Muscle layer of colon (tissue), 2 donors: ENCODE measurements around the gene HNRNPC.

Source experiments
- H3K27ac ChIP-seq: one replicate; pipeline ENCODE4 v1.7.0; 2013; ENCODE audit warnings: low read depth, mild to moderate bottlenecking, low read length, moderate library complexity
- H3K27me3 ChIP-seq, 2 donors: one replicate each; pipeline ENCODE4 v1.7.0; 2013; ENCODE audit warnings: low read length in 2 of 2, mild to moderate bottlenecking in 2 of 2; ENCODE audit not compliant: insufficient read depth in 2 of 2, control insufficient read depth in 1 of 2
- H3K36me3 ChIP-seq: one replicate; pipeline ENCODE4 v1.7.0; 2013; ENCODE audit warnings: mild to moderate bottlenecking, low read length; ENCODE audit not compliant: insufficient read depth
- H3K4me1 ChIP-seq: one replicate; pipeline ENCODE4 v1.7.0; 2013; ENCODE audit warnings: mild to moderate bottlenecking, low read length; ENCODE audit not compliant: insufficient read depth
- H3K4me3 ChIP-seq, 2 donors: one replicate each; pipeline ENCODE4 v1.7.0; 2013; ENCODE audit warnings: low read length in 2 of 2, low read depth in 1 of 2, mild to moderate bottlenecking in 1 of 2, moderate library complexity in 1 of 2
- H3K9ac ChIP-seq: one replicate; pipeline ENCODE4 v1.7.0; 2013; ENCODE audit warnings: low read length
- H3K9me3 ChIP-seq: one replicate; pipeline ENCODE4 v1.7.0; 2013; ENCODE audit warnings: mild to moderate bottlenecking, low read length
- donor health status: abdominal sarcoma.
- donor health status: Adenocarcinoma of cecum.

Gene HNRNPC

GRCh38 chr14:21205678-21206581 is 63.3 kb downstream of the HNRNPC start:
- H3K27ac ChIP-seq: no peak overlapping the region
- H3K9me3 ChIP-seq: no peaks in the 10 kb centered on the region
- peaks cover 37% of the 10 kb centered on the region for H3K36me3 ChIP-seq
- no peak overlapping the region for H3K4me3 ChIP-seq
- H3K27me3 ChIP-seq: no peaks in the 10 kb centered on the region
- no peak overlapping the region for H3K9ac ChIP-seq
- H3K4me1 ChIP-seq: no peaks in the 10 kb centered on the region

GRCh38 chr14:21205026-21205677 is 64.1 kb downstream of the HNRNPC start:
- no peaks in the 10 kb centered on the region for H3K9me3 ChIP-seq
- H3K36me3 ChIP-seq: peaks cover 36% of the 10 kb centered on the region
- H3K27ac ChIP-seq: no peak overlapping the region
- H3K4me3 ChIP-seq: no peak overlapping the region
- H3K9ac ChIP-seq: no peak overlapping the region
- no peaks in the 10 kb centered on the region for H3K4me1 ChIP-seq
- H3K27me3 ChIP-seq: no peaks in the 10 kb centered on the region

- H3K9me3 ChIP-seq: no peaks in the 10 kb centered on the region
- H3K4me1 ChIP-seq: no peaks in the 10 kb centered on the region
- peaks cover 28% of the 10 kb centered on the region for H3K36me3 ChIP-seq
- H3K4me3 ChIP-seq: no peak overlapping the region
- no peak overlapping the region for H3K9ac ChIP-seq
- no peaks in the 10 kb centered on the region for H3K27me3 ChIP-seq
- H3K27ac ChIP-seq: no peak overlapping the region
Observed at GRCh38 chr14:21204167-21205025, 64.8 kb downstream of the HNRNPC start.

GRCh38 chr14:21203470-21204166 is 65.6 kb downstream of the HNRNPC start:
- H3K9me3 ChIP-seq: no peaks in the 10 kb centered on the region
- H3K27me3 ChIP-seq: no peaks in the 10 kb centered on the region
- H3K36me3 ChIP-seq: peaks cover 24% of the 10 kb centered on the region
- H3K4me3 ChIP-seq: no peak overlapping the region
- no peak overlapping the region for H3K27ac ChIP-seq
- H3K9ac ChIP-seq: no peak overlapping the region
- H3K4me1 ChIP-seq: no peaks in the 10 kb centered on the region

GRCh38 chr14:21202463-21203358 is 66.5 kb downstream of the HNRNPC start:
- Histone ChIP-seq H3K9ac (no peak overlapping the region), H3K9me3 (no peaks in the 10 kb centered on the region), H3K27me3 (no peaks in the 10 kb centered on the region), H3K27ac (no peak overlapping the region), H3K36me3 (peaks cover 15% of the 10 kb centered on the region), H3K4me3 (no peak overlapping the region), H3K4me1 (no peaks in the 10 kb centered on the region)

- Histone ChIP-seq H3K4me1 (no peaks in the 10 kb centered on the region), H3K27me3 (no peaks in the 10 kb centered on the region), H3K9me3 (no peaks in the 10 kb centered on the region), H3K27ac (no peak overlapping the region), H3K9ac (no peak overlapping the region), H3K4me3 (no peak overlapping the region), H3K36me3 (peaks cover 7% of the 10 kb centered on the region)
Observed at GRCh38 chr14:21201732-21202462, 67.3 kb downstream of the HNRNPC start.

- no peak overlapping the region for H3K9ac ChIP-seq
Observed at GRCh38 chr14:21200752-21201461, 68.3 kb downstream of the HNRNPC start.

GRCh38 chr14:21199611-21200560 is 69.4 kb downstream of the HNRNPC start:
- H3K9ac ChIP-seq: no peak overlapping the region
- H3K27ac ChIP-seq: no peak overlapping the region
- no peak overlapping the region for H3K4me3 ChIP-seq
- H3K27me3 ChIP-seq: no peaks in the 10 kb centered on the region
- H3K36me3 ChIP-seq: peaks cover 4% of the 10 kb centered on the region
- H3K9me3 ChIP-seq: no peaks in the 10 kb centered on the region
- no peaks in the 10 kb centered on the region for H3K4me1 ChIP-seq

More at GRCh38 chr14:21200752-21201461, 68.3 kb downstream of the HNRNPC start:
- Histone ChIP-seq H3K36me3 (peaks cover 4% of the 10 kb centered on the region), H3K4me1 (no peaks in the 10 kb centered on the region), H3K9me3 (no peaks in the 10 kb centered on the region), H3K4me3 (no peak overlapping the region), H3K27ac (no peak overlapping the region), H3K27me3 (no peaks in the 10 kb centered on the region)
